SK-N-SH treated with all-trans-retinoic acid at 6 μM for 48 hours (cell line): ENCODE results near the gene CCR5AS.

ENCODE experiments used
- ATAC-seq: fragments of 200-7000 bp; cut with Tn5 transposase; 3 replicates; pipeline ENCODE4 v1.9.1; 2020; ENCODE audit warnings: mild to moderate bottlenecking, moderate library complexity
- ARNTL ChIP-seq: fragments of 450-650 bp; formaldehyde crosslinking; IDR thresholded peaks from 2 replicates; pipeline ENCODE4 v1.5.0; 2020; ENCODE audit warnings: low read depth, mild to moderate bottlenecking, moderate library complexity, borderline replicate concordance
- BACH2 ChIP-seq: fragments of 250-450 bp; sonication (Bioruptor Pico); IDR thresholded peaks from 2 replicates; pipeline ENCODE4 v1.9.0; 2021; ENCODE audit warnings: mild to moderate bottlenecking, borderline replicate concordance
- CSDC2 ChIP-seq: fragments of 250-450 bp; sonication (Bioruptor Pico); IDR thresholded peaks from 2 replicates; pipeline ENCODE4 v1.5.0; 2020; ENCODE audit warnings: mild to moderate bottlenecking, moderate library complexity
- ESRRG ChIP-seq: fragments of 250-450 bp; sonication (Bioruptor Pico); IDR thresholded peaks from 2 replicates; pipeline ENCODE4 v1.6.1; 2021; ENCODE audit warnings: mild to moderate bottlenecking
- GLIS3 ChIP-seq: fragments of 250-450 bp; sonication (Bioruptor Pico); IDR thresholded peaks from 2 replicates; pipeline ENCODE4 v1.5.0; 2020; ENCODE audit warnings: mild to moderate bottlenecking, moderate library complexity
- ISL1 ChIP-seq: fragments of 250-450 bp; sonication (Bioruptor Pico); IDR thresholded peaks from 2 replicates; pipeline ENCODE4 v2.1.2; 2022; ENCODE audit warnings: mild to moderate bottlenecking, moderate library complexity
- OSR1 ChIP-seq: fragments of 250-450 bp; sonication (Bioruptor Pico); IDR thresholded peaks from 2 replicates; pipeline ENCODE4 v1.8.0; 2022; ENCODE audit warnings: moderate library complexity, mild to moderate bottlenecking, inconsistent platforms
- PPARA ChIP-seq: fragments of 250-450 bp; sonication (Bioruptor Pico); IDR thresholded peaks from 2 replicates; pipeline ENCODE4 v1.5.0; 2020; ENCODE audit warnings: mild to moderate bottlenecking, borderline replicate concordance
- RARB ChIP-seq: fragments of 250-450 bp; sonication (Bioruptor Pico); IDR thresholded peaks from 2 replicates; pipeline ENCODE4 v1.8.0; 2021; ENCODE audit warnings: mild to moderate bottlenecking, moderate library complexity
- SNAI2 ChIP-seq: fragments of 250-450 bp; sonication (Bioruptor Pico); IDR thresholded peaks from 2 replicates; pipeline ENCODE4 v1.5.0; 2020; ENCODE audit warnings: mild to moderate bottlenecking, moderate library complexity
- TCF4 ChIP-seq: fragments of 250-450 bp; sonication (Bioruptor Pico); IDR thresholded peaks from 2 replicates; pipeline ENCODE4 v1.8.0; 2021; ENCODE audit warnings: mild to moderate bottlenecking, moderate library complexity, borderline replicate concordance
- TOX ChIP-seq: fragments of 250-450 bp; sonication (Bioruptor Pico); IDR thresholded peaks from 2 replicates; pipeline ENCODE4 v1.8.0; 2021; ENCODE audit warnings: mild to moderate bottlenecking, moderate library complexity, borderline replicate concordance
- ZC3H10 ChIP-seq: fragments of 250-450 bp; sonication (Bioruptor Pico); IDR thresholded peaks from 2 replicates; pipeline ENCODE4 v1.5.1; 2021; ENCODE audit warnings: mild to moderate bottlenecking, moderate library complexity
- ZFP3 ChIP-seq: fragments of 250-450 bp; sonication (Bioruptor Pico); IDR thresholded peaks from 2 replicates; pipeline ENCODE4 v1.5.0; 2020; ENCODE audit warnings: mild to moderate bottlenecking, moderate library complexity
- ZFP30 ChIP-seq: fragments of 450-650 bp; formaldehyde crosslinking; IDR thresholded peaks from 2 replicates; pipeline ENCODE4 v1.5.0; 2022; ENCODE audit warnings: mild to moderate bottlenecking, moderate library complexity
- ZNF565 ChIP-seq: fragments of 450-650 bp; formaldehyde crosslinking; conservative IDR thresholded peaks from 2 replicates; pipeline ENCODE4 v1.5.0; 2020; ENCODE audit warnings: low read depth, mild to moderate bottlenecking, moderate library complexity
- ZNF8 ChIP-seq: fragments of 450-650 bp; formaldehyde crosslinking; IDR thresholded peaks from 2 replicates; pipeline ENCODE4 v1.5.0; 2020; ENCODE audit warnings: mild to moderate bottlenecking, moderate library complexity
- TF ChIP-seq, protein P1 (sequence below): fragments of 250-450 bp; sonication (Bioruptor Pico); IDR thresholded peaks from 2 replicates; pipeline ENCODE4 v1.5.0; 2020; ENCODE audit warnings: mild to moderate bottlenecking, moderate library complexity
- TF ChIP-seq, protein P2 (sequence below): fragments of 250-450 bp; sonication (Bioruptor Pico); IDR thresholded peaks from 2 replicates; pipeline ENCODE4 v1.8.0; 2021; ENCODE audit warnings: low read depth, mild to moderate bottlenecking, moderate library complexity, borderline replicate concordance
- TF ChIP-seq, protein P3 (sequence below): fragments of 250-450 bp; sonication (Bioruptor Pico); IDR thresholded peaks from 2 replicates; pipeline ENCODE4 v1.5.1; 2021; ENCODE audit warnings: mild to moderate bottlenecking, moderate library complexity
- TF ChIP-seq, protein P4 (sequence below): fragments of 250-450 bp; sonication (Bioruptor Pico); IDR thresholded peaks from 2 replicates; pipeline ENCODE4 v1.8.0; 2020; ENCODE audit warnings: mild to moderate bottlenecking, moderate library complexity, borderline replicate concordance

CCR5AS gene

DNA sequence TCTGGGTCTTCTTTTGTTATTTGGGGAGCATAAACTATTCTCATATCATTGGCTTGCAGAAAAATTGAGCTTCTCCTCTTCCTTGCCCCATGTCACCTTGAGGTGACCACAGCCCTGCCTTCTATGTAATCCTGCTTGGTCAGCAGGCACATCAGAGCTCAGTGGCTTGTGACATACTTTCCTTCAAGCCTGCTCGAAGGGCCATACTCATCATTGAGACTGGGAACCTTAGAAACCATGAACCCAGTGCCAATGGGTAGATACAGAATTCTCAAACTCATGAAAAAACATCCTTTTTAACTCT lies 56.7 kb downstream of the CCR5AS start:
- ATAC-seq = no peak
- TF ChIP-seq SNAI2 = no peak
- TF ChIP-seq, protein P1, sequence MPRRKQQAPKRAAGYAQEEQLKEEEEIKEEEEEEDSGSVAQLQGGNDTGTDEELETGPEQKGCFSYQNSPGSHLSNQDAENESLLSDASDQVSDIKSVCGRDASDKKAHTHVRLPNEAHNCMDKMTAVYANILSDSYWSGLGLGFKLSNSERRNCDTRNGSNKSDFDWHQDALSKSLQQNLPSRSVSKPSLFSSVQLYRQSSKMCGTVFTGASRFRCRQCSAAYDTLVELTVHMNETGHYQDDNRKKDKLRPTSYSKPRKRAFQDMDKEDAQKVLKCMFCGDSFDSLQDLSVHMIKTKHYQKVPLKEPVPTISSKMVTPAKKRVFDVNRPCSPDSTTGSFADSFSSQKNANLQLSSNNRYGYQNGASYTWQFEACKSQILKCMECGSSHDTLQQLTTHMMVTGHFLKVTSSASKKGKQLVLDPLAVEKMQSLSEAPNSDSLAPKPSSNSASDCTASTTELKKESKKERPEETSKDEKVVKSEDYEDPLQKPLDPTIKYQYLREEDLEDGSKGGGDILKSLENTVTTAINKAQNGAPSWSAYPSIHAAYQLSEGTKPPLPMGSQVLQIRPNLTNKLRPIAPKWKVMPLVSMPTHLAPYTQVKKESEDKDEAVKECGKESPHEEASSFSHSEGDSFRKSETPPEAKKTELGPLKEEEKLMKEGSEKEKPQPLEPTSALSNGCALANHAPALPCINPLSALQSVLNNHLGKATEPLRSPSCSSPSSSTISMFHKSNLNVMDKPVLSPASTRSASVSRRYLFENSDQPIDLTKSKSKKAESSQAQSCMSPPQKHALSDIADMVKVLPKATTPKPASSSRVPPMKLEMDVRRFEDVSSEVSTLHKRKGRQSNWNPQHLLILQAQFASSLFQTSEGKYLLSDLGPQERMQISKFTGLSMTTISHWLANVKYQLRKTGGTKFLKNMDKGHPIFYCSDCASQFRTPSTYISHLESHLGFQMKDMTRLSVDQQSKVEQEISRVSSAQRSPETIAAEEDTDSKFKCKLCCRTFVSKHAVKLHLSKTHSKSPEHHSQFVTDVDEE (CRISPR knock-in tag) = no peak

DNA sequence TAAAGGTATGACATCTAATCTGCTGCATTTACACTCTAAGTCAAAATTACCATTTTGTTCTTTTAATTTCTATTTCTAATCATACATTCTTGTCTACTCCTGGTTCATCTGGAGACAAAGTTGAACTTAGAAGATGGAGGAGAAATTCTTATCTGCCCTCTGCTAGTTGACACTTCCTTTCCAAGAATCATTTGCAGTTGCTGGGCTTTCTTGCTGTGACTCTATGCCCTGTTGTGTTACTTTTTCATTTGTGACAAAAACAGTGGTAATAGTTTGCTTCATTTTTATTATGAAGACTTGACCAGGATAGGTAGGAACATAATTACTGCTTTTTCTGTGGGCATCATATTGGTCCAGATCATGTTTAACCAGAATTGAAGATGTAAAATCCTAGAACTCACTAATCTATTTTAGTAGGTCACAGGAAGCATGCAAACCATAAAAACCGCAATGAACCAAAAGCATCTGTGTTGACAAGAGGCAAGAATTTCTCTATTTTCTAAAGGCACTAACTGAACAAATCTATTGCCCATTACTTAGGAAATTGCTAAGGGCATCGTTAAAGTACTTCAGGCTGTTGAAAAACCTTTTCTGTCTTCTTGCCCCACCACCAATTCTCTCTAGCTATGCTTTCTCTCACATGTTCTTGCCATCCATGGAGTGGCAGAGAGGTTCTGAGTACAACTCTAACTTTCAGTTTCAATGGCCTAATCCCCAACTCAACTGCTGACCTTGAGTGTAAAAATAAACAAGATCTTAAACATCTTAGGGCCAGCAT lies 57.2 kb downstream of the CCR5AS start:
- ATAC-seq = no peak
- TF ChIP-seq ZFP30 (CRISPR knock-in tag) = no peak
- TF ChIP-seq ZFP3 (CRISPR knock-in tag) = no peak
- no peak for TF ChIP-seq ISL1 (CRISPR knock-in tag)
- TF ChIP-seq ARNTL = no peak
- TF ChIP-seq SNAI2 = no peak
- no peak for TF ChIP-seq GLIS3 (CRISPR knock-in tag)
- no peak for TF ChIP-seq ZC3H10 (CRISPR knock-in tag)
- no peak for TF ChIP-seq TOX
- no peak for TF ChIP-seq OSR1

DNA sequence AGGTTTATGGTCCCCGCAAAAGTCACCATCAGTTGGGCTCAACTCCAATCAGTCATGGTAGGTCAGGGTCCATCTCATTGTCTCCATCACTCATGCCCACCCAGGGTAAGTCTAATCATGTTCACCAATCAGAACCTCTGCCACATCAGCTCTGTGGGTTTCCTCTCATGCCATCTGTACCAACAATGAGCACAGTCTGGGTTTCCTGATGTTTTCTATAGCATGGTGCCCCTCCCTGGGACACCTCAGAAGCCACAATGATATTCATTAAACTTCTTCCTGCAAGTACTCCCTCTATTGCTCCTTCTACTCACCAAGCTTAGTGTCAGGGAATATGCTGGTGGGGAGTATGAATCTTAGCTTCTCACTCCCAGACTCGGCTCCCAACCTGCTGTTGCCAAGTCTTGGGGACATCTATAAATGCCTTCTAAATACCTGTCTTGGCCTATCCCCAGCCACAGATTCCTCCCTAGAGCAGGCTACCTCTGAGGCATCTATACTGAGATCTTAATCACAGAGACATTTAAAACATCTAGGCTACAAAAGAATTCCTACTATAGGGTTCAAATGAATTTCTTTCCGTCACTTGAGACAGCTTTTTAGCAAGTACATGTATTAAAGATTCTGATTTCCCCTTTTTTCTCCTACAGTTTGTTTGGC lies 57.9 kb downstream of the CCR5AS start:
- TF ChIP-seq ISL1 (CRISPR knock-in tag) (no peak), BACH2 (CRISPR knock-in tag) (no peak), ZFP3 (CRISPR knock-in tag) (no peak), GLIS3 (CRISPR knock-in tag) (no peak), PPARA (CRISPR knock-in tag) (no peak), TOX (no peak), ARNTL (no peak), ZNF8 (CRISPR knock-in tag) (no peak), CSDC2 (CRISPR knock-in tag) (no peak)
- TF ChIP-seq, protein P2, sequence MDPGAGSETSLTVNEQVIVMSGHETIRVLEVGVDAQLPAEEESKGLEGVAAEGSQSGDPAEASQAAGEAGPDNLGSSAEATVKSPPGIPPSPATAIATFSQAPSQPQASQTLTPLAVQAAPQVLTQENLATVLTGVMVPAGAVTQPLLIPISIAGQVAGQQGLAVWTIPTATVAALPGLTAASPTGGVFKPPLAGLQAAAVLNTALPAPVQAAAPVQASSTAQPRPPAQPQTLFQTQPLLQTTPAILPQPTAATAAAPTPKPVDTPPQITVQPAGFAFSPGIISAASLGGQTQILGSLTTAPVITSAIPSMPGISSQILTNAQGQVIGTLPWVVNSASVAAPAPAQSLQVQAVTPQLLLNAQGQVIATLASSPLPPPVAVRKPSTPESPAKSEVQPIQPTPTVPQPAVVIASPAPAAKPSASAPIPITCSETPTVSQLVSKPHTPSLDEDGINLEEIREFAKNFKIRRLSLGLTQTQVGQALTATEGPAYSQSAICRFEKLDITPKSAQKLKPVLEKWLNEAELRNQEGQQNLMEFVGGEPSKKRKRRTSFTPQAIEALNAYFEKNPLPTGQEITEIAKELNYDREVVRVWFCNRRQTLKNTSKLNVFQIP (CRISPR knock-in tag) = no peak
- ATAC-seq = no peak

DNA sequence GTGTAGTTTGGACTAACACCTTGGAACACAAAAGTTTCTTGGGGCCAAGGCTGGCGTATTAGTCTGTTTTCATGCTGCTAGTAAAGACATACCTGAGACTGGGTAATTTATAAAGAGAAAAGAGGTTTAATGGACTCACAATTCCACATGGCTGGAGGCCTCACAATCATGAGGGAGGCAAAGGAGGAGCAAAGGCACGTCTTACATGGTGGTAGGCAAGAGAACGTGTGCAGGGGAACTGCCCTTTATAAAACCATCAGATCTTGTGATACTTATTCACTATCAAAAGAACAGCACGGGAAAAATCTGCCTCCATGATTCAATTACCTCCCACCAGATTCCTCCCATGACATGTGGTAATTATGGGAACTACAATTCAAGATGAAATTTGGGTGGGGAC lies 62.4 kb downstream of the CCR5AS start:
- TF ChIP-seq ZFP3 (CRISPR knock-in tag) (no peak), ARNTL (no peak), SNAI2 (no peak), CSDC2 (CRISPR knock-in tag) (no peak), RARB (CRISPR knock-in tag) (no peak), ESRRG (CRISPR knock-in tag) (no peak), OSR1 (no peak), TOX (no peak), PPARA (CRISPR knock-in tag) (no peak), GLIS3 (CRISPR knock-in tag) (no peak)
- TF ChIP-seq, protein P3, sequence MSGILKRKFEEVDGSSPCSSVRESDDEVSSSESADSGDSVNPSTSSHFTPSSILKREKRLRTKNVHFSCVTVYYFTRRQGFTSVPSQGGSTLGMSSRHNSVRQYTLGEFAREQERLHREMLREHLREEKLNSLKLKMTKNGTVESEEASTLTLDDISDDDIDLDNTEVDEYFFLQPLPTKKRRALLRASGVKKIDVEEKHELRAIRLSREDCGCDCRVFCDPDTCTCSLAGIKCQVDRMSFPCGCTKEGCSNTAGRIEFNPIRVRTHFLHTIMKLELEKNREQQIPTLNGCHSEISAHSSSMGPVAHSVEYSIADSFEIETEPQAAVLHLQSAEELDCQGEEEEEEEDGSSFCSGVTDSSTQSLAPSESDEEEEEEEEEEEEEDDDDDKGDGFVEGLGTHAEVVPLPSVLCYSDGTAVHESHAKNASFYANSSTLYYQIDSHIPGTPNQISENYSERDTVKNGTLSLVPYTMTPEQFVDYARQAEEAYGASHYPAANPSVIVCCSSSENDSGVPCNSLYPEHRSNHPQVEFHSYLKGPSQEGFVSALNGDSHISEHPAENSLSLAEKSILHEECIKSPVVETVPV (CRISPR knock-in tag) = no peak
- TF ChIP-seq, protein P2 (CRISPR knock-in tag) = no peak
- ATAC-seq = no peak

DNA sequence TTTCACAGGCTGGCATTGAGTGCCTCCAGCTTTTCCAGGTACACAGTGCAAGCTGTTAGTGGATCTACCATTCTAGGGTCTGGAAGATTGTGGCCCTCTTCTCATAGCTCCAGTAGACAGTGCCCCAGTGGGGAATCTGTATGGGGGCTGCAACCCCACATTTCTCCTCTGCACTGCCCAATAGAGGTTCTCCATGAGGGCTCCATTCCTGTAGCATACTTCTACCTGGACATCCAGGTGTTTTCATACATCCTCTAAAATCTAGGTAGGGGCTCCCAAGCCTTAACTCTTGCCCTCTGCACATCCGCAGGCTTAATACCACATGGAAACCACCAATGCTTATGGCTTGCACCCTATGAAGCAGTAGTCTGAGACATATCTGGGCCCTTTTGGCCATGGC lies 68.0 kb downstream of the CCR5AS start:
- no peak for ATAC-seq
- TF ChIP-seq ARNTL (no peak), ISL1 (CRISPR knock-in tag) (no peak), ESRRG (CRISPR knock-in tag) (no peak), PPARA (CRISPR knock-in tag) (no peak), TOX (no peak), ZNF8 (CRISPR knock-in tag) (no peak), TCF4 (CRISPR knock-in tag) (no peak), ZC3H10 (CRISPR knock-in tag) (no peak), ZNF565 (no peak), SNAI2 (no peak)
- TF ChIP-seq, protein P4, sequence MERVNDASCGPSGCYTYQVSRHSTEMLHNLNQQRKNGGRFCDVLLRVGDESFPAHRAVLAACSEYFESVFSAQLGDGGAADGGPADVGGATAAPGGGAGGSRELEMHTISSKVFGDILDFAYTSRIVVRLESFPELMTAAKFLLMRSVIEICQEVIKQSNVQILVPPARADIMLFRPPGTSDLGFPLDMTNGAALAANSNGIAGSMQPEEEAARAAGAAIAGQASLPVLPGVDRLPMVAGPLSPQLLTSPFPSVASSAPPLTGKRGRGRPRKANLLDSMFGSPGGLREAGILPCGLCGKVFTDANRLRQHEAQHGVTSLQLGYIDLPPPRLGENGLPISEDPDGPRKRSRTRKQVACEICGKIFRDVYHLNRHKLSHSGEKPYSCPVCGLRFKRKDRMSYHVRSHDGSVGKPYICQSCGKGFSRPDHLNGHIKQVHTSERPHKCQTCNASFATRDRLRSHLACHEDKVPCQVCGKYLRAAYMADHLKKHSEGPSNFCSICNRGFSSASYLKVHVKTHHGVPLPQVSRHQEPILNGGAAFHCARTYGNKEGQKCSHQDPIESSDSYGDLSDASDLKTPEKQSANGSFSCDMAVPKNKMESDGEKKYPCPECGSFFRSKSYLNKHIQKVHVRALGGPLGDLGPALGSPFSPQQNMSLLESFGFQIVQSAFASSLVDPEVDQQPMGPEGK = no peak
- TF ChIP-seq, protein P3 (CRISPR knock-in tag) = no peak
